Immature natural killer cell (primary cell): Measurements from ENCODE around the gene SOX6. TPM values are rescaled to one million over a fixed set of nuclear protein-coding genes. Genes with fewer than 3 reads are reported as not detected.

Experiments
- DNase-seq, 3 donors: peaks; one replicate each; pipeline ENCODE4 v3.0.0; 2022; ENCODE audit warnings: mixed read lengths in 1 of 3
- H3K27ac Mint-ChIP-seq, 6 donors: one replicate each; pipeline ENCODE4 v1.8.0; 2020; ENCODE audit warnings: mixed read lengths in 6 of 6, mild to moderate bottlenecking in 5 of 6, inconsistent platforms in 4 of 6, moderate library complexity in 3 of 6
- H3K27me3 Mint-ChIP-seq, 3 donors: one replicate each; pipeline ENCODE4 v1.8.0; 2020 to 2021; ENCODE audit warnings: low read depth in 3 of 3, mild to moderate bottlenecking in 3 of 3, mixed read lengths in 3 of 3, moderate library complexity in 3 of 3, inconsistent platforms in 1 of 3
- H3K36me3 Mint-ChIP-seq, 3 donors: one replicate each; pipeline ENCODE4 v1.8.0; 2020; ENCODE audit warnings: mixed read lengths in 3 of 3, inconsistent platforms in 2 of 3, mild to moderate bottlenecking in 2 of 3
- H3K4me1 Mint-ChIP-seq, 2 donors: one replicate each; pipeline ENCODE4 v1.8.0; 2020; ENCODE audit warnings: inconsistent platforms in 2 of 2, mild to moderate bottlenecking in 2 of 2, mixed read lengths in 2 of 2, moderate library complexity in 1 of 2
- H3K4me3 Mint-ChIP-seq, 5 donors: one replicate each; pipeline ENCODE4 v1.8.0; 2020; ENCODE audit warnings: mild to moderate bottlenecking in 5 of 5, mixed read lengths in 5 of 5, inconsistent platforms in 3 of 5, moderate library complexity in 3 of 5
- H3K9me3 Mint-ChIP-seq, 6 donors: one replicate each; pipeline ENCODE4 v1.8.0; 2020; ENCODE audit warnings: mild to moderate bottlenecking in 6 of 6, mixed read lengths in 6 of 6, inconsistent platforms in 4 of 6, moderate library complexity in 3 of 6
- polyA plus RNA-seq, 3 donors: library from polyadenylated mRNA; unstranded; fragments of 300-500 nt; fragmentation: Illumina TruSeq; gene quantifications; one replicate each; pipeline ENCODE4 v1.2.3, GENCODE V29; 2021

SOX6 gene
- polyA plus RNA-seq, 3 donors from 2014 or later, result not detected

DNA sequence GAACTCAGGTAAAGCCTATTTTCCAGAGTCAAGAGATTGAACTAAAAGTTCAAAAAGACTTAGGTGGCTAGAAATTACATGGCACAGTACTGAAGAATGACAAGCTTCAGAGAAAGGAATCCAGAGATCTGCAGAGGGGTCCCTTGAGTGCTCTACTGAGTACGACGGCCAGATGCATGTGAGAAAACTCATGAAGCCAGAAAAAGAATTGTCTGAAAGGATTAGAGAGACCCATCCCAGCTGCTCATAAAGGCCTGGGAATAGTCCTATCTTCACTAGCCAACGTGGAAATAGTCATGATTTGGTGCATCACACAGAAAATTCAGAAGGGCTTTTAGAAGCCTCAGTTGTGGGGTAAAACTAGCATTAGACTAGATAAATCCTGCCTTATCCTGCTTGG lies 91.3 kb downstream of the SOX6 start:
- H3K36me3 Mint-ChIP-seq, result no peaks in the 10 kb centered on the region
- peaks cover 0 to 4% of the 10 kb centered on the region in 2 donors for H3K4me1 Mint-ChIP-seq
- peaks cover 3 to 17% (median 9%) of the 10 kb centered on the region in 6 donors for H3K9me3 Mint-ChIP-seq

DNA sequence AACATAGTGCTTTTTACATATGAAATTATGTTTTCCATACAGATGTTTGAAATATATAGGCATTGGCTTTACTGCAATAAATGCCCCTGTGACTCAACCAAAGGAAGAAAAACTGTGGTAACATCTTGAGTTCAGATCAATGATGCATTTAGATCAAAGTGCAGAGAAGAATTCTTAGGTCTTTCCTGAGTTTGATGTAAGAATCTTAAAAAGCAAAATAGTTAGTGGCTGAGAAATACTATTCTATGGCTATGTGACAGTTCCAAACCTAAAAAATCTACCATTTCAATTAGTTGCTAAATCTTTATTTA lies 93.7 kb downstream of the SOX6 start:
- no peaks in the 10 kb centered on the region for H3K36me3 Mint-ChIP-seq
- H3K27ac Mint-ChIP-seq, result no peak overlapping the region
- no peak overlapping the region for H3K4me3 Mint-ChIP-seq
- no peaks in the 10 kb centered on the region for H3K27me3 Mint-ChIP-seq
- peaks cover 0 to 4% of the 10 kb centered on the region in 2 donors for H3K4me1 Mint-ChIP-seq
- DNase-seq, result no peak
- peaks cover 2 to 21% (median 7%) of the 10 kb centered on the region in 6 donors for H3K9me3 Mint-ChIP-seq

More for the DNA sequence above, 91.3 kb downstream of the SOX6 start:
- no peak overlapping the region for H3K27ac Mint-ChIP-seq
- H3K27me3 Mint-ChIP-seq, result no peaks in the 10 kb centered on the region
- no peak for DNase-seq
- H3K4me3 Mint-ChIP-seq, result no peak overlapping the region

DNA sequence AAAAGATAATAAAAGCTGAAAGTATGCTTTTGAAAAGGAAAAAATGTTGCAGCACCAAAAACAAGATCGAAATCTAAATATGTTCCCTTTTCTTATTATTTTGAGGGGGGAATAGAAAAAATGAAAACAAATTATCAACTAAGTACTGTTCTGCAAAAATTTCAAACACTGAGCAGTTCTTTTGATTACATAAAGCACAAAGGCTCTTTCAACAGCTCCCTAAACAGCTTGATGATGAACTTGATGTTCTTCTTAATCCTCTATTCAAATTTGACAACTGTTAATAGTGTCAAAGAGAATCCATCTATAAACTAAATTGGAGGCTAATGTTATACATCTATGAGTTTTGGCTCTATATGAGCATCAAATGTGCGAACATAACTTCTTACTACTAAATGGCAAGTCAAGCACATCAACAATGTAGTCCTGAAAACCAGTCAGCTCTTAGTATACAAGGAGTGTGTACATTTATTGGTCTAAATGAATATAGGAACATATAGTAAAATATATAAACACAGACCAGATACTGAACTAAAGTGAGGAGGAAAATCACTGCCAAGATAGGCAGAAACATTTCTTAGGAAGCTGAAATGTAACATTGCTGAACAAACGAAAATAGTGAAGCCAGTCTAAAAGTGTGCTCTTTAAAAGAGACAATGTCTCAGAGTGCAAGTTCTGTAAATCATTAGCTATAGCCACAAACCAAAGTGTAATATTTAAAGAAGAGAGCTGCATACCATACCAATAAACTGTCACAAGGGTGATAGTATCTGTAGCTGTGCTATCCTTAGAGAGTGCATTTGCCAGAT lies 94.3 kb downstream of the SOX6 start:
- Mint-ChIP-seq H3K9me3 (peaks cover 2 to 21% (median 6%) of the 10 kb centered on the region in 6 donors), H3K36me3 (no peaks in the 10 kb centered on the region), H3K4me1 (peaks cover 0 to 4% of the 10 kb centered on the region in 2 donors)

DNA sequence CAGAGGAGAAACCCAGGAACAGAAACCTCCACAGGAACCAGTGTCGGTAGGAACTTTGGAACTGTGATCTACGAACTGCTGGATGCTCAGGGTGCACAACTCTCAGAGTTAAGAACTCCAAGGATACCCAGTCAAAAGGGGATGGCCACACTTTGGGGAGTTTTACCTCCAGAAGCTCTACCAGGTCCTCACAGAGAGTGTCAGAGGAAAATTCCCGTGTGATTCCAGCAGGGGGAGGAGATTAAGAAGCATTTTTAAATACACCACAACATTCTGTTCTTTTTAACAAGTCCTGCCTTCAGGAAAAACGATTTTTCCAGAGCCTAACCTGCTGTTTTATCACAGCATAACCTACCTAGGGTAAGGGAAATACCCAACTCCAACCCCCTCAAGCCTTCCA lies 104.0 kb downstream of the SOX6 start:
- no peak overlapping the region for H3K4me3 Mint-ChIP-seq
- no peak overlapping the region for H3K27ac Mint-ChIP-seq
- H3K9me3 Mint-ChIP-seq, result peaks cover 4 to 37% (median 19%) of the 10 kb centered on the region in 6 donors
- no peaks in the 10 kb centered on the region for H3K36me3 Mint-ChIP-seq
- H3K27me3 Mint-ChIP-seq, result peaks cover 0 to 2% (median 2%) of the 10 kb centered on the region in 3 donors
- DNase-seq, result no peak
- no peaks in the 10 kb centered on the region for H3K4me1 Mint-ChIP-seq

More for the DNA sequence above, 94.3 kb downstream of the SOX6 start:
- no peaks in the 10 kb centered on the region for H3K27me3 Mint-ChIP-seq
- H3K4me3 Mint-ChIP-seq, result no peak overlapping the region
- H3K27ac Mint-ChIP-seq, result no peak overlapping the region
- no peak for DNase-seq

DNA sequence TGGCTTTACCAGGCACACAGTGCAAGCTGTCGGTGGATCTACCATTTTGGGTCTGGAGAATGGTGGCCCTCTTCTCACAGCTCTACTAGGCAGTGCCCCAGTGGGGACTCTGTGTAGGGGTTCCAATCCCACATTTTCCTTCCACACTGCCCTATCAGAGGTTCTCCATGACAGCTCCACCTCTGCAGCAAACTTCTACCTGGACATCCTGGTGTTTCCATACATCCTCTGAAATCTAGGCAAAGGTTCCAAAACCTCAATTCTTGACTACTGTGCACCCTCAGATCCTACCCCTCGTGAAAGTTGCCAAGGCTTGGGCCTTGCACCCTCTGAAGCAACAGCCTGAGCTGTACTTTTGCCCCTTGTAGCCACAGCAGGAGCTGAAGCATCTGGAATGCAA lies 108.1 kb downstream of the SOX6 start:
- H3K27me3 Mint-ChIP-seq, result peaks cover 0 to 2% (median 2%) of the 10 kb centered on the region in 3 donors

DNA sequence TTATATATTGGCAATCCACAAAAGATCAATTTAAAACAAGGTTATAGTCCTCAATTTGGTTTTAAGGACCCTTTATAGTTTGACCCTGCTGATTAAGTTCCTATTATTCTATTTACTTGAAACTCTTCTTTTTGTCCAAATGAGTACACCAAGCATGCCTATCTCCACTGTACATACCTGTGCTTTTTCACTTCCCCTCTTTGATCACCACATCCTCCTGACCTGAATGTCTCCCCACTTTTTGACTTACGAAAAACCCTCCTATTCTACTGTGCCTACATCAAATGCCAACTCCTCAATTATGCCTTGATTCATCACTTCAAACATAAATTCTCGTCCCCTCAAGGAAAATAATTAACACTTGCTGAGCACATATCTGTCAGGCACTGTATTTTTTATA lies 113.5 kb downstream of the SOX6 start:
- Mint-ChIP-seq H3K36me3 (peaks cover 0 to 3% (median 0%) of the 10 kb centered on the region in 3 donors), H3K4me1 (no peaks in the 10 kb centered on the region), H3K9me3 (peaks cover 6 to 30% (median 10%) of the 10 kb centered on the region in 6 donors), H3K27me3 (no peaks in the 10 kb centered on the region), H3K4me3 (no peak overlapping the region), H3K27ac (no peak overlapping the region)
- no peak for DNase-seq

More for the DNA sequence above, 108.1 kb downstream of the SOX6 start:
- H3K36me3 Mint-ChIP-seq, result no peaks in the 10 kb centered on the region
- no peaks in the 10 kb centered on the region for H3K4me1 Mint-ChIP-seq
- no peak overlapping the region for H3K27ac Mint-ChIP-seq
- peaks cover 1 to 32% (median 16%) of the 10 kb centered on the region in 6 donors for H3K9me3 Mint-ChIP-seq
- no peak for DNase-seq
- no peak overlapping the region for H3K4me3 Mint-ChIP-seq

DNA sequence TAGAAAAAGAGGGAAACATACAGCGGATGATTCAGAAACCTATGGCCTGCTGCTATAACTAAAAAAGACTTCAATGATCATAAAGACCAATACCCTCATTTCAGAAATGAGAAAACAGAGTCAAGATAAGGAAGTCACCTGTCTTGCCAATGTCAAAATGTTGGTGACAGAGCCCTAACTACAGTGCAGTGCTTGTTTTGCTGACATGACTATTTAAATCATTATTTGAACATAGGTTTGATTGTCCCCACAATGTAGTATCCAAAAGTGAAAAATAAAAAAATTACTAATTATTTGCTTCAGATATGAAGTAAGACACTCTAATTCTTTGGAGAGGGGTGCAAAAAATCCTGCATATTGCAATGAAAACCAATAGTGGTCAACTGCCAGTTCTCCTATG lies 115.7 kb downstream of the SOX6 start:
- Mint-ChIP-seq H3K27ac (no peak overlapping the region), H3K36me3 (peaks cover 0 to 3% (median 0%) of the 10 kb centered on the region in 3 donors), H3K9me3 (peaks cover 4 to 19% (median 9%) of the 10 kb centered on the region in 6 donors), H3K4me3 (no peak overlapping the region), H3K4me1 (no peaks in the 10 kb centered on the region), H3K27me3 (no peaks in the 10 kb centered on the region)
- DNase-seq, result no peak

DNA sequence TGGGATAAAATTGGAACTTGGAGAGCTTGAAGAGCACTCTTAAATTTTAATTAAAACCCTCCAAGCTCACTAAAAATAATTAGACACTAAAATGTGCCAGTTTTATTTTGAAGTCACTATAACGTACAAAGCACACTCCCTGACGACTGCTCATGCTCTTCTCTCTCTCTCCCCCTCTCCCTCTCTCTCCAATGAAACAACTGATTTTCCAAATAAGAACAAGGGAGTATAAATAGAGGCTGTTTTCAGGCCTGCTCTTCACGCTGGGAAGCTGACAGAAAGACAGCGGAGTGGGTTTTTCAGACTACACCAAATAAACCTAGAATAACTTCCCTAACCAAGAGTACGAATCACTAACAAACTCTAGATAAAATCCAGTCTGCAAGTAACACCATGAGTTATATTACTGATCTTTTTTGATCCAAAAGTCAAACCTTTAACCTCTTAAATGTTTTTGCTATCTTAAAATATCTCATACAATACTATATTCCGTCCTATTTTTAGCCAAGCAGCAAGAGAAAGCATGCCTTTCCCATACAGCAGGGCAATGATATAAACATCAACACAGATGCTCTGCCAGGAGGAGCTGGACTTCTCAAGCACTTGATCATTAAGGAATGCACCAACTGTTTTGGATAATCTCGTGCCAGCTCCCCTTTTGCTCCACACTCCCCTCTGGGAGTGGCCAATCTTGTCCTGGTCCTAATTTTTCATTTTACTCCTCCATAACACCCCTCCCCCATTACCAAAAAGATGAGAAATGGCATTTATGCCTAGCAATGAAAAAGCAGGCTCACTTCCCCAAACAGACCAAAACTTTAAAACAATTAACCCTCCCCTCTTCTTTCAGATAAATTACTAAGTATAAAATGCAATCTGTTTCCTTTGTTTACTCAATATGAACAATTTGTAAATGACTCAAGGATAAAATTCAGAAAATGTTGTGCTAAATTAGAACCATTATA lies 116.9 kb downstream of the SOX6 start:
- peaks cover 4 to 19% (median 9%) of the 10 kb centered on the region in 6 donors for H3K9me3 Mint-ChIP-seq
- DNase-seq, result no peak
- no peak overlapping the region for H3K4me3 Mint-ChIP-seq
- H3K27me3 Mint-ChIP-seq, result peaks cover 0 to 1% (median 0%) of the 10 kb centered on the region in 3 donors
- H3K36me3 Mint-ChIP-seq, result peaks cover 0 to 3% (median 0%) of the 10 kb centered on the region in 3 donors
- no peak overlapping the region for H3K27ac Mint-ChIP-seq
- no peaks in the 10 kb centered on the region for H3K4me1 Mint-ChIP-seq

DNA sequence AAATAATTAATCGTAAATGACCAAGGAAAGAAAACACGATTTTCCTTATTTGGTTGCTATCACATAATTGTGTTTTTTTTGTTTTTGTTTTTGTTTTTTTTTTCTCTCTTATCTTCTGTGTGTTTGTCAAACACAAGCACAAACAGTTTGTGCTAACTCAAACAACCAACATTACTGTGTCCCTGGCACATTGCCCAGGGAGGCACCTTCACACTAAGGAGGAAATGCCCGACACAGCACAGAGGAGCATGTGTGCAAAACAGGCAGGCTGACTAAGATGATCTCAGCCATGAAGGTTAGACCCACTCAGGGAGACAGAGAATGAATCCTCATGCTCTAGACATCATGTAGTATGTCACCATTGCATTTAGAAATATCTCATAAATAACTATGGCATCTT lies 130.1 kb downstream of the SOX6 start:
- Mint-ChIP-seq H3K4me1 (peaks cover 0 to 4% of the 10 kb centered on the region in 2 donors), H3K4me3 (no peak overlapping the region), H3K27ac (no peak overlapping the region), H3K9me3 (peaks cover 0 to 19% (median 4%) of the 10 kb centered on the region in 6 donors), H3K27me3 (peaks cover 0 to 2% (median 0%) of the 10 kb centered on the region in 3 donors), H3K36me3 (no peaks in the 10 kb centered on the region)
- DNase-seq, result no peak

DNA sequence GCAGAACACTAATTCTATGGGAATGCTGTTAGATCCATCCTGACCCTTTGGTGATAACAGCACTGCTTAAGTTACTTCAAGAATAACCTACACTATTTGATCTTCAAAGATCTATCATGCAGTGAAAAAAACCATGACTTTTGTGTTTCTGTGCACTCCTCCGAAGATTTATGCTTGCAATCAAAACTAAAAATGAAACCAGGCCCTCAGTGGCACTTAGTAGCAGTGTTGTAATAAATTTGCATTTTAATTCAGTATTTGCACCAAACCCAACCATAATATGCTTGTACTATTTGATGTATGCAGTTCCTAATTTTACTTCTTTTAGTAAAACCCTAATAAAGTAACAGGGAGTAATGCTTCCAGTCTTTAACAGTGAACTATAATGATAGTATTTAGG lies 130.7 kb downstream of the SOX6 start:
- Mint-ChIP-seq H3K27ac (no peak overlapping the region), H3K4me3 (no peak overlapping the region), H3K4me1 (peaks cover 0 to 4% of the 10 kb centered on the region in 2 donors), H3K36me3 (no peaks in the 10 kb centered on the region), H3K9me3 (peaks cover 0 to 19% (median 3%) of the 10 kb centered on the region in 6 donors), H3K27me3 (peaks cover 0 to 2% (median 0%) of the 10 kb centered on the region in 3 donors)
- no peak for DNase-seq

DNA sequence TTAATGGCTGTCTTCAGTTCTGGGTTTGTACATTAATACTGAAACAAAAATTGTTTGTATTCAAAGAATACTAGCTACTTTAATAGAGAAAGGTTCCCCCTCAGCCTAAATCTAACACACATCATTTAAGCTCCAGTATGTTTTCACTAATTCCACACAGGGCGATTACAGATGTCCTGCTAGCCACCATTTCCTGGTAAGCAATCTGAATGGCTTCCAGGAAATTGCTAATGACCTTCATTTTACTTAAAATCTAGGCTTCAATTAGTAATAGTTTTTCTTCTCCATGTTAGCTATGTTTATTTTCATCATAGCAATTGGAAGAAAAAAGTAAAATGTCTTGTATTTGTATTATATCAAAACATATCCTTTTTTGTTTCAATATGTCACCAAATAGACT lies 132.8 kb downstream of the SOX6 start:
- H3K4me3 Mint-ChIP-seq, result no peak overlapping the region
- no peak overlapping the region for H3K27ac Mint-ChIP-seq
- peaks cover 0 to 2% (median 0%) of the 10 kb centered on the region in 3 donors for H3K27me3 Mint-ChIP-seq
- DNase-seq, result no peak
- H3K4me1 Mint-ChIP-seq, result peaks cover 0 to 4% of the 10 kb centered on the region in 2 donors
- H3K36me3 Mint-ChIP-seq, result no peaks in the 10 kb centered on the region
- H3K9me3 Mint-ChIP-seq, result peaks cover 0 to 12% (median 3%) of the 10 kb centered on the region in 6 donors

DNA sequence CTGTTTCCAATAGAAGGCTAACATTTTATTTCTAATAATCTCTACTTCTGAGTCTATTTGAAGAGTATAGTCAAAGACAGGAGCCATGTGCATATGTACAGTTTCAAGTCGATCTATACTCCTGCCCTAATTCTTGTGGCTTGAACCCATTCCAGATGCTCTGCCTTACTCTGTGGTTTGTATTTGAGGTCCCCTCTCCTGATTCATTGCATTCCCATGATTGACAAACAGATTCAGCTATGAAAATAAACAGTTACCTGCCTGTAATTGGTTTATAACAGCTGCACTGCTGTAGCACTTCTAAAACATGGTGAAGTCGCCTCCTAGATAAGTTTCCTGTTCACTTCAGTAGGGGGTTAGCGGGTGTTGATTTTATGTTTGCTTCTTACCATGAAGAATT lies 138.7 kb downstream of the SOX6 start:
- no peak overlapping the region for H3K27ac Mint-ChIP-seq

DNA sequence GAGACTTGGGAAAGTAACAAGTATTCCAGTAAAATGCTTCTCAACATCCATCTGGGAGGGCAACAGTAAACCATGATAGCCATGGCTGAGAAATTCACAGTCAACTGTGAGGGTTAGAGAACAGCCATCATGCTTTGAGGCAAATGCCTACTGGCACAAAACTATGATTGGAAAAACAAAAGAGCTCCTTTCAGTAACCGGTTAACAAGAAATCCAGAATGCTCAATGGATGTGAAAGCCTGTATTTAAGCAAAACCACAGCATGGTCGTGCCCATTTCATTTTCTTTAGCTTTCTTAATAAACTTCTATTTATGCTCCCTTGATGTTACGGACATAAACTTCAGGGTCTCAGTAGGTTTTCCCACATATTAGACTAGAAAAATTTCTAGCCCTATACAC lies 139.5 kb downstream of the SOX6 start:
- Mint-ChIP-seq H3K4me1 (no peaks in the 10 kb centered on the region), H3K27ac (no peak overlapping the region), H3K4me3 (no peak overlapping the region), H3K27me3 (peaks cover 0 to 3% (median 1%) of the 10 kb centered on the region in 3 donors), H3K36me3 (no peaks in the 10 kb centered on the region), H3K9me3 (peaks cover 0 to 11% (median 6%) of the 10 kb centered on the region in 6 donors)
- no peak for DNase-seq

More for the DNA sequence above, 138.7 kb downstream of the SOX6 start:
- H3K4me3 Mint-ChIP-seq, result no peak overlapping the region
- no peak for DNase-seq
- no peaks in the 10 kb centered on the region for H3K36me3 Mint-ChIP-seq
- H3K9me3 Mint-ChIP-seq, result peaks cover 0 to 11% (median 6%) of the 10 kb centered on the region in 6 donors
- H3K4me1 Mint-ChIP-seq, result no peaks in the 10 kb centered on the region
- peaks cover 0 to 4% (median under 1%) of the 10 kb centered on the region in 3 donors for H3K27me3 Mint-ChIP-seq

DNA sequence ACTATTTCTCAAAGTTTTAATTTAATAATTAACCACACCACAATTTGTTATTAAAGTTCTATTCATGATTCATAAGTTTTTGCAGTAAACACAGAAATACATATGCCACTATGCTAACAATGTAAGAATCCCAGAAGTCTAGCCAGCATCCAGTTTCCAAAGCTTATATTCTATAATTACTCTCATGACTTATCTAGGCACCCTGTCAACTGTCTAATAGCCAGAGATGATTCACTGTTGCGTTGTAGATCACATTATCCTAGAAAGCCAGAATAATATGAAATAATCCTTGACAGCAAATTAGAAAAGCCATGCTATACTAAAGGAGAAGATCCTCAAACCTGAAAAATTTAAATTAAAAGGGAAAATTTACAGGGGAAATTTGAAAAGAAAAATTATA lies 141.0 kb downstream of the SOX6 start:
- Mint-ChIP-seq H3K9me3 (peaks cover 0 to 19% (median 8%) of the 10 kb centered on the region in 6 donors), H3K4me1 (no peaks in the 10 kb centered on the region), H3K4me3 (no peak overlapping the region), H3K27me3 (peaks cover 0 to 2% (median 1%) of the 10 kb centered on the region in 3 donors), H3K27ac (no peak overlapping the region), H3K36me3 (no peaks in the 10 kb centered on the region)
- DNase-seq, result no peak
